Endometrium (tissue), 2 donors: Measurements from ENCODE around the gene DSP.

ENCODE experiments used
- FAIRE-seq: peaks from 2 replicates; lab custom pipeline; 2012; peaks lifted over from hg19 to GRCh38; lab: Jason Lieb, UNC
- donor health status: control.
- donor health status: control.

DSP gene

DNA sequence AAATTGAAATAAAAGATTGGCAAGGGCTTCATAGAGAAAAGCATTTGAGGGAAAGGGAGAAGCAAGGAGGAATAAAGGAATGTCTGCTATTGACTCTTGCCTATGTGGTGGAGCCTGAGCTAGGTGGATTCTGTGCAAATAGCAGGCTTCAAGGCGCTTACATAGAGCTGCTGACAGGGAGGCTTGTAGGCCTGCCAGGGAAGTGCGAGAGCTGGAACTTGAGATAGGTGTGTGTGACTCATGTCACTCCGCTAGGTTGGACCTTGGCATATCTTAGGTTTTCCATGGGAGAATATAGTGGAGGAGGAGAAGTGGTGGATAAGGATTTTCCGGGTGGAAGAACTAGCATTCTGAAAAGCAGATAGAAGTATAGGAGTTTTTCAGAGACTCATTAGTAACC is 62.5 kb downstream of the DSP start:
- FAIRE-seq: no peak

DNA sequence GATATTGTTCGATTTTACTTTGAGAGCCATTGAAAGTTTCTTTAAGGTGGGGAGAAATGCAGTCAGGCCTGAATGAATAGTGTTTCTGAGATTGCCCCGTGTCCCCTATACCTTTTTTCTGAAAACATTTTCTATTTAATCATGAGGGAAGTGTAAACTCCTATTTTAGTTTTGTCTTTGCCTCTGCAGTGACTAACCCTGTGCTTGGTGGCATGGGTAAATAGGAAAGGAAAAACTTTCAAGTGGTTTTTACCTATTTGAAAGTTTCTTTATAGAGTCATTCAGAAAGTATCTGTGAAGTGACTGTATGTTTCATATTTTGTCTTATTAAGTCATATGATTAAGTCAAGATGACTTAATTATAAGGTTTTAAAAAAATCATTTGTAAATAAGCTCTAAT is 63.0 kb downstream of the DSP start:
- FAIRE-seq: no peak

DNA sequence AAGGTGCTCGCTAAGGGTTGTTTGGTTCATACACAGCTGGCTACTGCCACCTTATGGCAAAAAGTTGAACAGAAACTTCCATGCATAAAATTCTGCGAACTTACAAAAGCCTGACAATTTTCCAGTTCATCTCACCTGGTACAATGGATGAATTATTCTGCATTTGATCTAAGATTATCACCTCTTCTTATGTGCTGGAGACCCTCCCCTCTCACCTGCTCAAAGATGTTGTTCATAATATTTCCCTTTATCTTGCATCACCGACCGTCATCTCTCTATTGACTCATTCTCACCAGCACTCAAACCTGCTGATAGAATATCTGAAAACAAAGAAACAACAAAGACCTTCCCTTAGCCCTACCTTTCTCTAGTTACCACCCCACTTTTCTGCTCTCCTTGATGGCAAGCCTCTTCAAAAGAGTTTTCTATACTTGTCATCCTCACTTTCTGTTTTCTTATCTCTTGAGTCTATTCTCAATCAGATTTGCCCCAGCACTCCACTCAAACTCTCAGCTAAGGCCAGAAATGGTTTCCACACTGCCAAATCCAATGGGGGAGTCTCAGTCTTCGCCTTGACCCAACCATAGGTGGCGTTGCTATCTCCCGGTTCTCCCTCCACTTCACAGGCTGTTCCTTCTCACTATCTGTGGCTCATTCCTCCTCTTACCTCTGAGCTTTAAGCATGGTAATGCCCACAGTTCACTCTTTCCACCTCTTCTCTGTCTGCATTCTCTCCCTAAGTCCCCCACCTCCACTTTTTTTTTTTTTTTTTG is 74.3 kb downstream of the DSP start:
- FAIRE-seq: peak; percentile 61

GRCh38 chr6:7617801-7618764 is 76.6 kb downstream of the DSP start:
- no peak for FAIRE-seq

- no peak for FAIRE-seq
Observed at GRCh38 chr6:7621761-7622160, 80.3 kb downstream of the DSP start.

DNA sequence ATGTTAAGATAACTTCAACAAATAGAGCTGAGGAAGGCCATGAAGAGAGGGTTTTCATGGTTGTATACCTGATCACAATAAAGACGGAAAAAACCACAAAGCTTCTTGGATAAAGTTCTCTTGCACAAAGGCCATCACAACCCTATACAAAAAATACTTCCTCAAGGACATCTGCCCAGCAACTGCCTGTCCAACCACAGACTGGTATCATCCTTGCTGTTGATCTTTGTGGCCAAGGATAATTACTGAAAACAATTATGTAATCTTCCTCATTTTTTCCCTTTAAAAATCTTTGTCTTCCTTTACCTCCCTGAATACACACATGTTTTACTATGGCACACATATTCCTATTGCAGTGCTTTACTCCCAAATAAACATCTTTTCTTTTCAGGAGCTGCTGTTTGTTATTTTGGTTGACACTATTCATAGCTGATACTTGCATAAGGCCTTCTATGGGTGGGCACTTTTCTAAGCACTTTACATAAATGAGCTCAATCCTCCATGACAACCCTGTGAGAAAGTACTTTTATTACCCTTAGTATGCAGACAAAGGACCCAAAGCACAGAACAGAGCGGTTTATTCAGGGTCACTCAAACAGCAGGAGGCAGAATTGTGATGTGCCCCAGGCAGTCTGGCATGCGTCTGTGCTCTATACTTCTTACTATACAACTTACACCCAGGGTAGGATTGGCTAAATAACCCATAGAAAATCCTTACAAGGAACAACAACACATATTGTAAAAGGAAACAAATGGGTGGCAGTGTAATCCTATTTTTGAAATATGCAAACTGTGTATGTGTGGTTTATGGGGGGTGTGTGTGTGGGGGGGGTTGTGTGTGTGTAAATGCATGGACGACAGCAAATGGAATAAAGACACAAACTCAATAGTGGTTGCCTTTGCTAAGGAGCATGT is 83.6 kb downstream of the DSP start:
- no peak for FAIRE-seq

GRCh38 chr6:7628479-7628878 is 87.0 kb downstream of the DSP start:
- FAIRE-seq: no peak

DNA sequence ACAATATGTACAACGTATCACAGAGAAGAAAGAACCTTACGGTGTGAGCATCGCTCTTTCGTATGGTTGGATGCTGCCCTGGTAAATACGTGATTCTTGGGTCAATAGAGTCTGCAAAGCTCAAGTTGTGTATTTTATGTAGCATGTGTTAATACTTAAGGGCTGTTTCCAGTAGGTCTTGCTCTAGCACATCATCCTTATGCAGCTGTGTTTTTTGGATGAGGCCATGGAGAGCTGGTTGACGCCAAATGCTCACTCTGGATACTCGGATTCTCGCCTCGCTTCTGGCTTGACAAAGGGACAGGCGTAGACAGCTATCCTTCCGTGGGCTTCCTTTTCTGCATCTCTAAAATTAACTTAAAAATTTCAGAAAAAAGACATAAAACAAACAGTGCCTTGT is 87.4 kb downstream of the DSP start:
- no peak for FAIRE-seq

- FAIRE-seq: no peak
Observed at GRCh38 chr6:7629321-7629720, 87.8 kb downstream of the DSP start.

DNA sequence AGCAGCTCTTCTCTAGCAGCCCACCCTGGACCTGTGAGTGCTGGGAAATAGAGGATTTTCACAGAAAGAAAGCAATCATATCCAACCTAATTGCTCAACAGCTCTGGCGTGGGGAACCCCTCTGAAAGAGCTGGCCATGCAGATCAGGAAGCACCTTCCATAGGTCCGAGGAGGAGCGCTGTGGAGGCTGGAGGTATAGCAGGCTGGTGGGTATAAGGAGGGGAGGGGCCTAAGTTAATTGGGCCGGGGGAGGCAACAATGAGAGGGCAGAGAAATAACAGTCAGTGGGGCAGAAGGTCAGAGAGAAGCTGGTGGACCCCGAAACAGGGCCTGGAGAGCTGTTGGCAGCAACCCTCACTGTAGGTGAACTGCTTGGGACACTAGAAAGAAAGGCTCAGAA is 89.3 kb downstream of the DSP start:
- FAIRE-seq: no peak

- FAIRE-seq: peak; percentile 99
Observed at GRCh38 chr6:7631466-7631865, 90.0 kb downstream of the DSP start.

DNA sequence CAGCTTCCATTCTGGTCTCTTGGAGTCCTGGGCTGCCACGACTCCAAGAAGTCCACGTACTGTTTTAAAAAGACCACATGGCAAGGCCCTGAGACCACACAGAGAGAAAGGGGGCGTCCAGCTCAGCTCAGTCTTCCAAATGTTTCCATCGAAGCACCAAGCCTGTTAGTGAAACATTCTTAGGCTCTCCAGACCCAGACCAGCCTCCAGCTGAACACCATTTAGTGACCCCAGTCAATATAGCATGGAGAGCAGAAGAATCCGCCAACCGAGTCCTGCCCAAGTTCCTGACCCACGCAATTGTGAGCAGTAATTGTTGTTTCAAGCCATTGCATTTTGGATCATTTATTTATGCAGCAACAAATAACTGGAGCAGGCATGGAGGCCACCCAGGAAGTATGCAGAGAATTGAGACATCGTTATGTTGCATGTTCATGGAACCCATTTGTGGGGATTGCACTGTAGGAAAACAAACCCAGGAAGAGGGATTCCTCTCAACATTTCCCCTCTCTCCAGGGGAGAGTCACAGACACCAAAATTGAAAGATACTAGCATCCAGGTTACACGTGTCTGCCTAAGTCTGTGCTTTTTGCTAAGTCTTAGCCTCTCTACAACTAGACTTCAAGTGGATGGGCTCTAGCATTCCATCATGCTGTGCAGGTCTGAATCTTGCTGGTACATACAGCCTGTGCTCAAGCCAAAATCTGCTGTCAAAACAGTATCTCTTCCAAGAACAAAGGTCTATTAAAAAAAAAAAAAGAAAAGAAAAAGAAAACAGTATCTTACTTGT is 91.2 kb downstream of the DSP start:
- no peak for FAIRE-seq

DNA sequence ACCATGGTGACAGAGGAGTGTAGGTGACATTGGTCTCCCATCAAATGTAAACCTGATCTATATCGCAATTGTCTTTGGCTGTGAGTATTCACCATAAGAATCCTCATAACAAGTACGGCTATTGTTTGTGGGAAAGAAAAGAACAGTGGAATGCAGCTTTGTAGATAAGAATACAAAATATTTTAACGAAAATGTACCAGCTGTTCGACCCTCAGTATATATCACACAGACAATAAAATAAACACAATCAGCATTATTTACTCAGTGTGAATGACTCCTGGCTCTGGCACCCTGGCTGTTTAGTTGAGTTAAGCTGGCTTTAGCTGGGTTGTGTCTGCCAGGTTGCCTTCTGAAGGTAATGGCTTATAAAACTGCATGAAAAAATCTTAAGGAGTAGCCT is 91.9 kb downstream of the DSP start:
- no peak for FAIRE-seq

- FAIRE-seq: no peak
Observed at GRCh38 chr6:7636151-7636550, 94.7 kb downstream of the DSP start.
